HepG2 (cell line): ENCODE data around the gene IL2RA.

Source experiments
- CREB1 ChIP-seq, 2 experiments: fragments of 450-650 bp in 1 of 2; IDR thresholded peaks; 2 replicates each; pipeline ENCODE4 v1.6.1; 2016 to 2017; ENCODE audit warnings: control low read depth in 1 of 2, mild to moderate bottlenecking in 1 of 2, missing compliant biosample characterization in 1 of 2, missing genetic modification characterization in 1 of 2
- EP300 ChIP-seq, 3 experiments: sonication (generic) in 1 of 3; formaldehyde crosslinking in 1 of 3; IDR thresholded peaks; 2 replicates each; pipeline versions ENCODE4 v1.5.1 to v1.6.1; 2011 to 2020; ENCODE audit warnings: low read depth in 2 of 3, low read length in 2 of 3, borderline replicate concordance in 1 of 3, improper control_type of control experiment in 1 of 3, mild to moderate bottlenecking in 1 of 3, missing genetic modification reagents in 1 of 3, moderate library complexity in 1 of 3
- GABPA ChIP-seq, 2 experiments: IDR thresholded peaks; 2 replicates each; pipeline ENCODE4 v1.6.1; 2011 to 2016; ENCODE audit warnings: low read depth in 2 of 2, low read length in 1 of 2, missing biosample characterization in 1 of 2, missing genetic modification characterization in 1 of 2
- HDAC6 ChIP-seq: fragments of 200-600 bp; sonication (generic); IDR thresholded peaks from 2 replicates; pipeline ENCODE4 v1.7.0; 2017; ENCODE audit warnings: mild to moderate bottlenecking, antibody characterized with exemption, low read length, low read depth
- KDM1A ChIP-seq: IDR thresholded peaks from 2 replicates; pipeline ENCODE4 v1.6.1; 2016; ENCODE audit warnings: missing compliant biosample characterization
- MAF1 ChIP-seq: sonication (generic); formaldehyde crosslinking; IDR thresholded peaks from 2 replicates; pipeline ENCODE4 v1.5.0; 2020; ENCODE audit warnings: missing genetic modification reagents, borderline replicate concordance
- PHF8 ChIP-seq: sonication (generic); formaldehyde crosslinking; IDR thresholded peaks from 2 replicates; pipeline ENCODE4 v1.5.0; 2020; ENCODE audit warnings: missing genetic modification reagents
- POLR2A ChIP-seq, 2 experiments: IDR thresholded peaks; 2 replicates each; pipeline ENCODE4 v1.6.1; 2011; ENCODE audit warnings: low read depth in 2 of 2, low read length in 2 of 2, mild to moderate bottlenecking in 1 of 2, moderate library complexity in 1 of 2; ENCODE audit not compliant: insufficient read depth in 1 of 2
- TFE3 ChIP-seq: IDR thresholded peaks from 2 replicates; pipeline ENCODE4 v1.6.1; 2016
- TOPORS ChIP-seq: sonication (generic); formaldehyde crosslinking; IDR thresholded peaks from 2 replicates; pipeline ENCODE4 v1.8.0; 2023; ENCODE audit warnings: mild to moderate bottlenecking, missing genetic modification reagents
- ZFP37 ChIP-seq: sonication (generic); formaldehyde crosslinking; IDR thresholded peaks from 2 replicates; pipeline ENCODE4 v1.4.0; 2020; ENCODE audit warnings: missing genetic modification reagents, borderline replicate concordance
- ZNF367 ChIP-seq: sonication (generic); formaldehyde crosslinking; IDR thresholded peaks from 2 replicates; pipeline ENCODE4 v1.4.0; 2020; ENCODE audit warnings: missing genetic modification reagents, borderline replicate concordance
- ZNF607 ChIP-seq: sonication (generic); formaldehyde crosslinking; IDR thresholded peaks from 2 replicates; pipeline ENCODE4 v1.5.1; 2020; ENCODE audit warnings: missing genetic modification reagents, mild to moderate bottlenecking, borderline replicate concordance
- ZNF609 ChIP-seq: sonication (generic); formaldehyde crosslinking; IDR thresholded peaks from 2 replicates; pipeline ENCODE4 v1.4.0; 2020; ENCODE audit warnings: mild to moderate bottlenecking, missing genetic modification reagents, borderline replicate concordance

GRCh38 chr10:5988336-5988920 is 73.7 kb downstream of the IL2RA start:
- no peak for TF ChIP-seq GABPA (IDR thresholded peaks at IDR 0.05; ENCODE audit: low read depth, low read length)
- no peak for TF ChIP-seq GABPA (CRISPR knock-in tag; IDR thresholded peaks at IDR 0.05; ENCODE audit: low read depth)
- no peak for TF ChIP-seq POLR2A (IDR thresholded peaks at IDR 0.05; ENCODE audit: insufficient read depth in 1 of 2, low read depth in 2 of 2, low read length in 2 of 2)
- TF ChIP-seq HDAC6 = no peak
- TF ChIP-seq TOPORS = no peak
- no peak for TF ChIP-seq TFE3
- TF ChIP-seq ZNF607 (CRISPR knock-in tag) = no peak
- no peak for TF ChIP-seq PHF8 (CRISPR knock-in tag)
- no peak for TF ChIP-seq EP300 (IDR thresholded peaks at IDR 0.05; ENCODE audit: low read depth in 2 of 2, low read length in 2 of 2)
- no peak for TF ChIP-seq EP300 (CRISPR knock-in tag; IDR thresholded peaks at IDR 0.05; ENCODE audit: borderline replicate concordance)
- TF ChIP-seq ZFP37 (CRISPR knock-in tag) = no peak
- TF ChIP-seq MAF1 = no peak
- TF ChIP-seq ZNF367 = no peak
- TF ChIP-seq KDM1A (CRISPR knock-in tag) = no peak
- TF ChIP-seq CREB1 (IDR thresholded peaks at IDR 0.05) = no peak
- TF ChIP-seq CREB1 (CRISPR knock-in tag; IDR thresholded peaks at IDR 0.05) = no peak
- no peak for TF ChIP-seq ZNF609 (CRISPR knock-in tag)
